Myometrial cell (primary cell): ENCODE data around the gene HSD17B8. TPM values are rescaled to one million over a fixed set of nuclear protein-coding genes. Genes with fewer than 3 reads are reported as not detected.

ENCODE experiments used
- total RNA-seq: library from RNA; depleted of rRNA; stranded (reverse); fragments of >200 nt; gene quantifications from 2 replicates; pipeline ENCODE4 v1.2.3, GENCODE V29; 2015

The HSD17B8 gene
- total RNA-seq = 1.6 and 4.0 TPM in 2 replicates

GRCh38 chr6:33204415-33205190, at the start of gene HSD17B8:
TSS of gene HSD17B8 (plus strand) at chr6:33204655. CDS start at chr6:33204669, 14 bp downstream.

DNA sequence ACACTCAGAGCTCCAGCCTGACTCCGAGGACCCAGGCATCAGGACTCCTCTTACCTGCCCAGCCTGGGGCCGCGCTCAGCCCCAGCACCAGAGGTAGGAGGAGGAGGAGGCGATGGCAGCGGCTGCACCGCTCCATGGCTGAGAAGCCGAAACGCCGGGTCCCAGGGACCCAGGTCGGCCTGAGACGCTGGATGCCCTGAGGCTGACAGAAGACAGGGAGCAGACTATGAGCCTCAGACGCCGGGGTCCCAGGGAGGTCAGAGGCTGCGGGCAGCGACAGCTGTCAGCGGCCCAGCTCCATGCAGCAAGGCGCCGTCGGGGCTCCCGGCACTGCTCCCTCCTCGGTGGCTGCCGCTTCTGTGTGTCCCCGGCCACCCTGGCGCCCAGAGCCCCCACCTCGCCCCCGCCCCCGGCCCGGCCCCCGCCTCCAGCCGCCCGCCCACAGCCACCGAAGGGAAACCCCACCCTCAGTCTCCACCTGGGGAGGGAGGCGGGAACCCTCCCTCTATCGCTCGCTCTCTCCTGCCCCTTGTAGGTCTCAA, 12.3 kb upstream of the HSD17B8 start, which contains the start of gene COL11A2:
COL11A2 (minus strand) TSS at position 363 of the 542 bp plus-strand sequence; CDS start at position 136, 227 bp downstream.

GRCh38 chr6:33200219-33201146, 4.0 kb upstream of the HSD17B8 start, which contains the start of the genes RXRB and SLC39A7:
TSS of gene RXRB (minus strand) at chr6:33200665. CDS start at chr6:33200476, 189 bp downstream.
TSS of gene SLC39A7 (plus strand) at chr6:33200867. CDS start at chr6:33201246, 379 bp downstream.

GRCh38 chr6:33208091-33208967, 3.9 kb downstream of the HSD17B8 start, which contains the start of gene RING1:
TSS of gene RING1 (plus strand) at chr6:33208500. CDS start at chr6:33208823, 323 bp downstream.

Other genes starting within 250 kb of the HSD17B8 start
- gene BRD2, start 236.1 kb upstream of the HSD17B8 start, total RNA-seq = 89.4 and 124 TPM in 2 replicates
- not detected in 2 replicates for gene HLA-DOA, start 195.1 kb upstream of the HSD17B8 start, total RNA-seq
- 3.7 and 8.7 TPM in 2 replicates for gene HLA-DPA1, start 131.0 kb upstream of the HSD17B8 start, total RNA-seq
- 20.9 and 89.1 TPM in 2 replicates for gene HLA-DPB1, start 128.7 kb upstream of the HSD17B8 start, total RNA-seq
- under 0.01 TPM in 1 of 2 replicates, not detected in the other for gene COL11A2, start 12.2 kb upstream of the HSD17B8 start, total RNA-seq
- 16.1 and 21.6 TPM in 2 replicates for gene RXRB, start 4.0 kb upstream of the HSD17B8 start, total RNA-seq
- 191 and 219 TPM in 2 replicates for gene SLC39A7, start 3.8 kb upstream of the HSD17B8 start, total RNA-seq
- 11.5 and 15.6 TPM in 2 replicates for gene RING1, start 3.8 kb downstream of the HSD17B8 start, total RNA-seq
- gene VPS52, start 67.2 kb downstream of the HSD17B8 start, total RNA-seq = 36.7 and 45.3 TPM in 2 replicates
- 4,481 and 4,999 TPM in 2 replicates for gene RPS18, start 67.4 kb downstream of the HSD17B8 start, total RNA-seq
- 5.7 and 11.0 TPM in 2 replicates for gene B3GALT4, start 72.5 kb downstream of the HSD17B8 start, total RNA-seq
- 84.2 and 89.9 TPM in 2 replicates for gene WDR46, start 84.6 kb downstream of the HSD17B8 start, total RNA-seq
- 58.7 and 93.4 TPM in 2 replicates for gene PFDN6, start 84.9 kb downstream of the HSD17B8 start, total RNA-seq
- gene RGL2, start 94.3 kb downstream of the HSD17B8 start, total RNA-seq = 32.6 and 37.4 TPM in 2 replicates
- gene TAPBP, start 109.4 kb downstream of the HSD17B8 start, total RNA-seq = 100 and 104 TPM in 2 replicates
- 14.4 and 23.1 TPM in 2 replicates for gene ZBTB22, start 113.1 kb downstream of the HSD17B8 start, total RNA-seq
- gene DAXX, start 118.3 kb downstream of the HSD17B8 start, total RNA-seq = 46.3 and 52.8 TPM in 2 replicates
- gene KIFC1, start 187.2 kb downstream of the HSD17B8 start, total RNA-seq = 29.8 and 33.4 TPM in 2 replicates
- gene PHF1, start 206.4 kb downstream of the HSD17B8 start, total RNA-seq = 31.7 and 34.0 TPM in 2 replicates
- gene CUTA, start 213.5 kb downstream of the HSD17B8 start, total RNA-seq = 249 and 321 TPM in 2 replicates
- gene SYNGAP1, start 215.4 kb downstream of the HSD17B8 start, total RNA-seq = 4.1 and 4.3 TPM in 2 replicates
- 4.3 and 8.6 TPM in 2 replicates for gene ZBTB9, start 249.9 kb downstream of the HSD17B8 start, total RNA-seq